HG03439 (cell line): Measurements from ENCODE around the gene CAV3.
A peak's percentile ranks its signal among the peaks of the same experiment; 100 is the strongest.

Experiments
- ATAC-seq: cut with Tn5 transposase; IDR thresholded peaks from one replicate; pipeline ENCODE4 v1.9.1; 2021; ENCODE audit warnings: mild to moderate bottlenecking, moderate library complexity; ENCODE audit not compliant: unreplicated experiment

CAV3 gene

DNA sequence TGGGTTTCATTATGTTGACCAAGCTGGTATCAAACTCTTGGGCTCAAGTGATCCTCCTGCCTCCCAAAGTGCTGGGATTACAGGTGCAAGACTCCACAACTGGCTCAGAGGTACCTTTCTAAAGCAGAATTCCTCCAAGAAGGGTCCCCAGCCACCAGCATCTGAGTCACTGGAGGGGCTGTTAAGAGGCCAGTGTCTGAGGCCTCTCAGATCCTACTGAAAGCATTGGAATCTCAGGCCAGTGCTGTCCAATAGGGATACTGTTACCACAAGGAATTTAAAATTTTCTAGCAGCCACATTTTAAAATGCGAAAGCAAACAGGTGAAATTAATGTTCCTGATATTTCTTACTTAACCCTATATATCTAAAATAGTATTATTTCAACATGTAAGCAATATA is 1.3 kb downstream of the CAV3 start:
- ATAC-seq = no peak

DNA sequence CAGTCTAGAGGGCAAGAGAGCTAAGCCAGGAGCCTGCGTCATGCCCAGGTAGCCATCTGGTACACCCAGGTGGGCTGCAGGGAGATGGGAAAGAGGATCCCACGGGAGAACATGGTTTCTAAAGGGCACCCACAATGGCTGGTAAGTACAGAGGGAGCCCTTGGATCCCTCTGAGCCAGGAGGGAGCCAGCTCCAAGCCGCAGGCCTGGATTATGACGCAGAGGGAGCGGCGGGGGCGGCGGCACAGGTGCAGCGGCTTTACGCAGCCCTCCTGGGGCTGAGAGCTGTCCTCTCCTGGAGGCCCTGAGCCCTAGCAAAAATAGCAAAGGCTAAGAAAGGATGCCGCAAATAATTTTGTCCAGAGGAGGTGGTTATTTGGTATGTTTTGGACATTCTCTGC is 2.8 kb downstream of the CAV3 start:
- no peak for ATAC-seq

GRCh38 chr3:8737301-8737700 is 3.7 kb downstream of the CAV3 start:
- ATAC-seq = no peak

DNA sequence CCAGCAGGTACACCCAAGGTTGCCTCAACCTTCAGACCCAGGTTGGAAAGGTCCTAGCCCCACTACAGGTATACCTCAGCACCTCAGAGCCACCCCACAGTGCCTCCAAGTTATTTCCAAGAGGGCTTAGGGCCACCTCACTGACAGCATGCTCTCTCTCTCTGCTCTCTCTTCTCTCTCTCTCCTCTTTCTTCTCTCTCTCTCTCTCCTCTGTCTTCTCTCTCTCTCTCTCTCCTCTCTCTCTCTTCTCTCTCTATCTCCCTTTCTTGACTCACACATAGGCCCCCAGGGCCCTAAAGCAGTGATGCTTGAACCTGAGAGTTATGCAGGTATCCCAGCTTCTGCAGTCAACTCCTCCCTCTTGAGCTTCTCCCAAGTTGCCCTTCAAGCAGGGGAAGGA is 4.2 kb downstream of the CAV3 start:
- ATAC-seq = no peak

GRCh38 chr3:8738639-8739038 is 5.0 kb downstream of the CAV3 start:
- no peak for ATAC-seq

DNA sequence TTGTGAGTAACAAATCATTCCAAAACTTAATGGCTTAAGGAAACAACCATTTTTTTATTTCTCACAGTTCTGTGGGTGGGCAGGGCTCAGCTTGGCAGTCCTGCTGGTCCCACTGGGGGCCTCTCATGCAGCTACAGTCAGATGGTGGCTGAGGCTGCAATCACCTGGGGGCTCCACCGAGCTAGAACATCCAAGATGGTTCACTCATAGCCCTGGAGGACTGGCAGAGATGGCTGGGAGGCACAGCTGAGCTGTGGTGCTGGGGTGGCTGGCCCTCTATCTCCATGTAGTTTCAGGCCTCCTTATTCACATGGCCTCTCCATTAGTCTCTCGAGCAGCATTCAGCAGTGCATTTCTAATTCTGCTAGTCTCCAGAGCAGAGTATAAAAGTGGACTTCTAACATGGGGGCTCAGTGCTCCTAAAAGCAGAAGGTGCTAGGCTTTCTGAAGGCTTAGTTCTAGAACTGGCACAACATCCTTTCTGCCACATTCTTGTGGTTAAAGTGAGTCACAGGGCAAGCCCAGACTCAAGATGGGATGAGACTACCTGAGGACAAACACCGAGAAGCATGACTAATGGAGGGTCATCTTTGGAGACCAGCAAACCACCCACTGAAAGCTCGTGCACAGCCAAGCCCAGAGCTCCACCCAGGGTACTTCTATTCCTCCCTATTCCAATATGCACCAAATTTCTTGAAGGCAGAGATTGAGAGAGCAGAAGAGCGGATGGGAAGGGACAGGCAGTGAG is 6.3 kb downstream of the CAV3 start:
- peak; percentile 59 for ATAC-seq

GRCh38 chr3:8741581-8742261 is 8.1 kb downstream of the CAV3 start:
- no peak for ATAC-seq

DNA sequence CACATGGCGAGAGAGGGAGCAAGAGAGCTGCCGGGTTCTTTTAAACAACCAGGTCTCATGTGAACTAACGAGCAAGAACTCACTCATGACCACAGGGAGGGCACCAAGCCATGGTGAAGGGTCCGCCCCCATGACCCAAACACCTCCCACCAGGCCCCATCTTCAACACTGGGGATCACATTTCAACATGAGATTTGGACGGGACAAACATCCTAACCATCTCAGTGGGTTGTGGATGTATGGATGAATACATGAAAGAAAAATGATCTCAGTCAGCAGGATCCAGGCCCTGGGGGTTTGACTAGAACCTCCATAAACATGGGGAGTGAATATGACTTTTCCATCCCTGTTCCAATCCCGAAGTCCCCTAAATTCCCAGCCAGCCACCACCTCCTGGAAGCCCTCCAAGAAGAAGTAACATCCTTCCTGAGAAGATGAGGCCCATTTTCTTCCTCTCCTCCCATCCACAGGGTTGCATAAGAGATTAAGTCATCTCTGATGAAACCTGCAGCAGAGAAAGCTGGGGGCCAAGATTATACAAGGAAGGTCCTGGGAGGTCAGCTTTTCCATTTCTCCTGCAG is 9.5 kb downstream of the CAV3 start:
- no peak for ATAC-seq

DNA sequence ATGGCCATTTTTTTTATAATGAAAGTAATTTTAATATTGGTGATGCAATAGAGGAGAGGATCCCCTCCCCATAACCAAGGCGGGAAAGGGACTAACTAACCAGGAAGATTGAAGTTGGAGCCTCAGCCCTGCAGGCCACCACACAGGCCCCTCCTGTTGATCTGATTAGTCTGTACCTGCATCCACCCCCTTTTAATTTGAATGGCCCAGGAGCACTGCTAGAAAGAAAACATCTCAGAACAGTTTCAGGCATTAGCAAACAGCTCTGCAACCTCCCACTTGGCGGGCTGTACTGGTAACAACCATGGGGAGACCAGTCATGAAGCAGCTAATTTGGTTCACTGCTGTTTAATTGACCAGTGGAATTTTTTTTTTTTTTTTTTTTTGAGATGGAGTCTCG is 10.3 kb downstream of the CAV3 start:
- ATAC-seq = no peak

DNA sequence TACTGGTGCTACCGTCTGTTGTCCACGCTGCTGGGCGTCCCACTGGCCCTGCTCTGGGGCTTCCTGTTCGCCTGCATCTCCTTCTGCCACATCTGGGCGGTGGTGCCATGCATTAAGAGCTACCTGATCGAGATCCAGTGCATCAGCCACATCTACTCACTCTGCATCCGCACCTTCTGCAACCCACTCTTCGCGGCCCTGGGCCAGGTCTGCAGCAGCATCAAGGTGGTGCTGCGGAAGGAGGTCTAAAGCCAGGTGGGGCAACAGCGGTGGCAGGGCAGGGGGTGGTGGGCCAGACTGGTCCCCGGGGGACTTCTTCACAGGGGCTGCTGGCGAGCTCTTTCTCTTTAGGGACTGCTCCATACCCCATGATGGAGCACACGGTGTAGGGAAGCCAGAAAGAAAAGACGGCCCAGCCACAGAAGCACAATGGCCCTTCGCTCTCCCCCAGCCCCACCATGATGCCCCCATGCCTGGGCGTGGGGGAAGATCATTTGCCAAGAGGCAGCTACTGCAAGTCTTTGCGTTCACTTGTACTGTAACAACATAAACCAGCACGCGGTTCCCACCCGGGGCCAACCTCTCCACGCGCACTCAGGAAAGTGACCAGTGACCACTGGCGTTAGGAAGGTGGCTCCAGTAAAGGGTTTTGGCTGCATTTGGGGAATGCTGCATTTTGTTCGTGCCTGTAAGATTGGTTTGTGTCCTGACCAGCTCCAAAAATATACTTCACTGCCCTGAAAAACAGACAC is 12.2 kb downstream of the CAV3 start:
- ATAC-seq = no peak

DNA sequence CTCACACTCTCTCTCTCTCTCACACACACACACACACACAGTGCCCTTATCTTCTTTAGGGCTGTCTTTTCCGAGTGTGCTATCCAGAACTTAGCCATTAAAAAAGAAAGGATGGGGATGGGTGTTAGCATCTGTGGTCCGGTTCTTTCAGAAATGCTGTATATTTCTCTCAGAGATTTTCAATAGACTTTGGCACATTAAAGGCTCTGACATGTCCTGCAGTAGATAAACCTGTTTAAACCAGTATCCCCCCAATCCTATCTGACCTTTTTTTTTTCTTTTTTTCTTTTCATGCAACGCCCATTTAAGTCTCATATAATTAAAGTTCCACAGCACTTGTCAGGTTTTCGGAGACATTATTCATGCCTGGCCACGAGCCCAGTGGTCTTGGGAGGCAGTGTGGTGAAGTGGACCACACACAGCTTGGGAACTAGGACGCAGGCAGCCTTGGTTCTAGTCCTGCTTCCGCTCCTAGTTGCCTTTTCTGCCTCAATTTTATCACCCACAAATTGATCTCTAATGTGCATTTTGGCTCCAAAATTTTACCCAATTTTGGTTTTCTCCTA is 13.3 kb downstream of the CAV3 start:
- ATAC-seq = no peak

DNA sequence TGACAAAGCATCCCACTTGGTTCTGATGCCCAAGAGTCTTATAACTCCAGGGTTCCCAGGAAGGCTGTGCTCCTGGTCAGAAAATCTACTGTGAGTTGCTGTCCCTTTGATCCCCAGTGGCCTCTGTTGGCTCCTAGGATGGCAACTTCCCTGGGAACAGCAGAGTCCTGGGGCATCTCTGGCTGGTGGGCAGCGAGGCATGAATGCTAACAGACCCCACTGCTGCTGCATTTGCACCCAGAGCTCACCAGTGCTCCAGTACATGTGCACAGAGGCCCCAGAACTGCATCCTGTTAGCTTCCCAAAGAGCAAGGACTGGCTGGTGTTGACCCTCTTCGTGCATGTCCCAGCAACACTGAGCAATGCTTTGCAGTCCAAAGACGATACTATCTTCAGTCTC is 15.7 kb downstream of the CAV3 start:
- ATAC-seq = no peak

GRCh38 chr3:8752832-8753231 is 19.2 kb downstream of the CAV3 start:
- ATAC-seq = no peak

- no peak for ATAC-seq
Measured at GRCh38 chr3:8755097-8755496, 21.5 kb downstream of the CAV3 start.

GRCh38 chr3:8755564-8756237 is 22.1 kb downstream of the CAV3 start:
- ATAC-seq = no peak

DNA sequence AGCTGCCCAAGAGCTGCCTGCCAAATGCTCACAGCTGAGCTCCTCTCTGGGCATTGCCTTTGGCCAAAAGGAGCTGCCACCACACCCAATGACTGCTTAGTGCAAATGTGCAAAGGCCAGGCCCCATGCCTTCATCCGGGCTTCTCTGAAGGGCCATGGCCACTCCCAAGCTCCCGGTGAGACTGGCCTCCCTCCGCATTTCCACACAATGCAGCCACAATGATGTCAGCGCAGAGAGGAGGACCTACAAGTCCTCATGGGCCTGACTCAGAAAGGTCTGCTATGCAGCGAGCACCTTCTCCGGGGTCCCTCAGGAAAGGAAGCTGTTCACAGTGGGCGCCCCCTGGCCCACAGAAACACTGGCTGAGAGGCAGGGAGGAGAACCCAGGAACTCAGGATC is 23.1 kb downstream of the CAV3 start:
- no peak for ATAC-seq

GRCh38 chr3:8757551-8758518 is 24.2 kb downstream of the CAV3 start:
- no peak for ATAC-seq

DNA sequence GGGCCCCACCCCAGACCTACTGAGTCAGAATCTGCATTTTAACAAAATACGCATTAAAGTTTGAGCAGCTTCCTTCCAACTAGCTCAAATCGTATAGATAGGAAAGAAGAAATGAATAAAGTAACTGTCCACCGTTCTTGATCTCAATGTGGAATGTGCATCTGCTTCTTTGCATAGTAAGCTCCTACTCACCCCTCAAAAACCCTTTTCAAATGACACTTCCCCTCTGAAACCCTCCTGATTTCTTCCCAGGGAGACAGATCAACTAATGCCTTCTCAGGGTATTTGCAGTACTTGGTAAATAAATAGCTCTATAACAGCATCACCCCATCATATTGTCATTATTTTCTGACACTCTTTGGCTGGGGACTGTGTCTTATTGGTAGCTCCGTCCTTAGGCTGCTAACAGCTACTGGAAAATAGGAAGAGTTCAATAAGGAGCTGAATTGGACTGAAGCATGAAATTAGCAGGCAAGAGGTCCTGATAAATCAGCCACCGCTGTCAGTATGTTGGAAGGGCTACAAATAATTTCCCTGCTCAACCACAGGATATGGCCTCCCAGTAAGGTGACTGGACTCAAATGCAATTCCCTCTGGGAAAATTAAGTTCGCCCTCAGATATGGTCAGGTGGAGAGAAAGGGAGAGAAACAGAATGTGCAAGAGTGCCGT is 25.6 kb downstream of the CAV3 start:
- no peak for ATAC-seq

- ATAC-seq = no peak
Measured at GRCh38 chr3:8760091-8760490, 26.5 kb downstream of the CAV3 start.
